Prostate gland (tissue), 2 donors: ENCODE results near the gene EHMT1.

Source experiments
- POLR2A ChIP-seq: fragments of 450-650 bp; IDR thresholded peaks from one replicate; pipeline ENCODE4 v1.6.1; 2016; ENCODE audit warnings: antibody characterized with exemption, mild to moderate bottlenecking
- TF ChIP-seq, protein P1 (sequence below), 4 experiments: fragments of 200-600 bp in 2 of 4; fragments of 450-650 bp in 2 of 4; sonication (generic) in 2 of 4; IDR thresholded peaks; 1 replicate in 3 of 4; 2 replicates in 1 of 4; pipeline ENCODE4 v1.5.1; 2016 to 2019; ENCODE audit warnings: antibody characterized with exemption in 4 of 4, mild to moderate bottlenecking in 2 of 4, moderate library complexity in 2 of 4

DNA sequence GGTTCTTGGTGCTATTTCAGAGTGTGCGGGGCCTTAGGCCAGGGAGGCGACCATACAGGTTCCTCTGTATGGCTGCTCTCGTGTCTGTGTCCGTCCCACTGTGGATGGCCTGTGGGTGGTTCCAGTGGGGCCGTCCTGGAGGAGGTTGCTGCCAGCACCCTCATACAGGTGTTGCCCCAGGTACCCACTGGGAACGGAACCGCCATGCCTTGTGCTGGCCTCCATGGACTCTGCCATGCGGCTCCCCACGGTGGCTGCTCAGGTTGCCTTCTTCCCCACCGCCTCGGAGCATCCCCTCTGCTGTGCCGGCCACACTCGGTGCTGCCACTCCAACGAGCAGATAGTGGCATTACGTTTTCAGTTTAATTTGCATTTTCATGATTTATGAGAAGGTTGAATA is 129.5 kb downstream of the EHMT1 start:
- TF ChIP-seq POLR2A, result no peak
- TF ChIP-seq, protein P1, sequence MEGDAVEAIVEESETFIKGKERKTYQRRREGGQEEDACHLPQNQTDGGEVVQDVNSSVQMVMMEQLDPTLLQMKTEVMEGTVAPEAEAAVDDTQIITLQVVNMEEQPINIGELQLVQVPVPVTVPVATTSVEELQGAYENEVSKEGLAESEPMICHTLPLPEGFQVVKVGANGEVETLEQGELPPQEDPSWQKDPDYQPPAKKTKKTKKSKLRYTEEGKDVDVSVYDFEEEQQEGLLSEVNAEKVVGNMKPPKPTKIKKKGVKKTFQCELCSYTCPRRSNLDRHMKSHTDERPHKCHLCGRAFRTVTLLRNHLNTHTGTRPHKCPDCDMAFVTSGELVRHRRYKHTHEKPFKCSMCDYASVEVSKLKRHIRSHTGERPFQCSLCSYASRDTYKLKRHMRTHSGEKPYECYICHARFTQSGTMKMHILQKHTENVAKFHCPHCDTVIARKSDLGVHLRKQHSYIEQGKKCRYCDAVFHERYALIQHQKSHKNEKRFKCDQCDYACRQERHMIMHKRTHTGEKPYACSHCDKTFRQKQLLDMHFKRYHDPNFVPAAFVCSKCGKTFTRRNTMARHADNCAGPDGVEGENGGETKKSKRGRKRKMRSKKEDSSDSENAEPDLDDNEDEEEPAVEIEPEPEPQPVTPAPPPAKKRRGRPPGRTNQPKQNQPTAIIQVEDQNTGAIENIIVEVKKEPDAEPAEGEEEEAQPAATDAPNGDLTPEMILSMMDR (IDR thresholded peaks at IDR 0.05), result no peak
